Mesenchymal stem cell (in vitro differentiated cells and primary cell): Measurements from ENCODE around the gene RWDD3.

Source experiments
- DNase-seq: peaks from one replicate; pipeline ENCODE4 v3.0.0-alpha.2; 2013
- H2AFZ ChIP-seq: one replicate; pipeline ENCODE4 v1.6.1; 2013; ENCODE audit warnings: low read depth, mild to moderate bottlenecking, control low read depth, inconsistent platforms, low read length, moderate library complexity
- H2AK5ac ChIP-seq: 2 replicates; pipeline ENCODE4 v1.6.1; 2013; ENCODE audit warnings: low read length, moderate library complexity, mild to moderate bottlenecking, inconsistent platforms; ENCODE audit not compliant: severe bottlenecking
- H2BK120ac ChIP-seq: one replicate; pipeline ENCODE4 v1.6.1; 2013; ENCODE audit warnings: low read depth, mild to moderate bottlenecking, inconsistent platforms, low read length, moderate library complexity
- H2BK12ac ChIP-seq, 2 experiments: one replicate each; pipeline ENCODE4 v1.6.1; 2013; ENCODE audit warnings: inconsistent platforms in 2 of 2, low read length in 2 of 2, mild to moderate bottlenecking in 2 of 2, moderate library complexity in 2 of 2, control low read depth in 1 of 2
- H2BK15ac ChIP-seq: one replicate; pipeline ENCODE4 v1.6.1; 2013; ENCODE audit warnings: mild to moderate bottlenecking, low read depth, inconsistent platforms; ENCODE audit not compliant: poor library complexity, severe bottlenecking
- H2BK5ac ChIP-seq: 2 replicates; pipeline ENCODE4 v1.6.1; 2013; ENCODE audit warnings: low read depth, mild to moderate bottlenecking, low read length, control low read depth, inconsistent platforms; ENCODE audit not compliant: poor library complexity, severe bottlenecking
- H3K14ac ChIP-seq, 2 experiments: one replicate each; pipeline ENCODE4 v1.6.1; 2013; ENCODE audit warnings: inconsistent platforms in 2 of 2, low read length in 2 of 2, control low read depth in 1 of 2, mild to moderate bottlenecking in 1 of 2, moderate library complexity in 1 of 2
- H3K18ac ChIP-seq, 2 experiments: one replicate each; pipeline ENCODE4 v1.6.1; 2013; ENCODE audit warnings: inconsistent platforms in 2 of 2, low read length in 2 of 2, control low read depth in 1 of 2, low read depth in 1 of 2, mild to moderate bottlenecking in 1 of 2
- H3K23ac ChIP-seq, 2 experiments: one replicate each; pipeline ENCODE4 v1.6.1; 2013; ENCODE audit warnings: inconsistent platforms in 2 of 2, low read length in 2 of 2, mild to moderate bottlenecking in 2 of 2, moderate library complexity in 2 of 2, control low read depth in 1 of 2
- H3K27ac ChIP-seq: 2 replicates; pipeline ENCODE4 v1.5.1; 2013; ENCODE audit warnings: mild to moderate bottlenecking, moderate library complexity, low read length, control low read depth, inconsistent platforms; ENCODE audit not compliant: poor library complexity, severe bottlenecking
- H3K27me3 ChIP-seq, 2 experiments: 2 replicates each; pipeline versions ENCODE4 v1.6.1 to v1.7.0; 2013; ENCODE audit warnings: low read length in 2 of 2, mild to moderate bottlenecking in 2 of 2, moderate library complexity in 2 of 2, control low read depth in 1 of 2, inconsistent platforms in 1 of 2; ENCODE audit not compliant: control insufficient read depth in 1 of 2, insufficient read depth in 1 of 2
- H3K36me3 ChIP-seq, 2 experiments: 2 replicates each; pipeline versions ENCODE4 v1.6.1 to v1.7.0; 2013; ENCODE audit warnings: low read length in 2 of 2, control low read depth in 1 of 2, inconsistent platforms in 1 of 2, low read depth in 1 of 2, mild to moderate bottlenecking in 1 of 2; ENCODE audit not compliant: insufficient read depth in 2 of 2, control insufficient read depth in 1 of 2
- H3K4ac ChIP-seq, 2 experiments: one replicate each; pipeline ENCODE4 v1.6.1; 2013; ENCODE audit warnings: inconsistent platforms in 2 of 2, low read length in 2 of 2, mild to moderate bottlenecking in 2 of 2, moderate library complexity in 2 of 2, control low read depth in 1 of 2, low read depth in 1 of 2
- H3K4me1 ChIP-seq: 2 replicates; pipeline ENCODE4 v1.6.1; 2013; ENCODE audit warnings: low read depth, low read length, control low read depth; ENCODE audit not compliant: control insufficient read depth, insufficient read depth
- H3K4me2 ChIP-seq: 2 replicates; pipeline ENCODE4 v1.6.1; 2013; ENCODE audit warnings: low read length, mild to moderate bottlenecking, inconsistent platforms; ENCODE audit not compliant: poor library complexity, severe bottlenecking
- H3K4me3 ChIP-seq, 2 experiments: 2 replicates each; pipeline versions ENCODE4 v1.5.1 to v1.7.0; 2013; ENCODE audit warnings: low read length in 2 of 2, mild to moderate bottlenecking in 2 of 2, control low read depth in 1 of 2, low read depth in 1 of 2; ENCODE audit not compliant: insufficient read depth in 1 of 2
- H3K79me1 ChIP-seq: replicated peaks from 2 replicates; pipeline ENCODE4 v1.6.1; 2013; ENCODE audit warnings: mild to moderate bottlenecking, control low read depth, low read length, inconsistent platforms; ENCODE audit not compliant: poor library complexity, severe bottlenecking
- H3K9ac ChIP-seq: 2 replicates; pipeline ENCODE4 v1.7.0; 2013; ENCODE audit warnings: mild to moderate bottlenecking, low read length, moderate library complexity
- H3K9me3 ChIP-seq: 2 replicates; pipeline ENCODE4 v1.7.0; 2013; ENCODE audit warnings: mild to moderate bottlenecking, low read length; ENCODE audit not compliant: control insufficient read depth
- H4K8ac ChIP-seq: one replicate; pipeline ENCODE4 v1.6.1; 2013; ENCODE audit warnings: inconsistent platforms, mild to moderate bottlenecking, low read length, moderate library complexity
- H4K91ac ChIP-seq: one replicate; pipeline ENCODE4 v1.6.1; 2013; ENCODE audit warnings: mild to moderate bottlenecking, low read length, inconsistent platforms
- WGBS: methylation state at CpG from one replicate; pipeline ENCODE4 v1.1.7; 2013; ENCODE audit warnings: mixed read lengths; 5-methylcytosine and 5-hydroxymethylcytosine counted together

The RWDD3 gene

GRCh38 chr1:95206514-95206913, 27.5 kb upstream of the RWDD3 start:
- Histone ChIP-seq H4K91ac (no peak overlapping the region), H3K4me3 (no peak overlapping the region), H2AK5ac (no peak overlapping the region), H2AFZ (no peak overlapping the region), H2BK120ac (no peak overlapping the region), H3K9me3 (no peaks in the 10 kb centered on the region), H3K23ac (no peak overlapping the region), H3K4ac (no peak overlapping the region), H4K8ac (no peak overlapping the region), H2BK12ac (no peak overlapping the region), H3K4me2 (no peak overlapping the region), H3K18ac (no peak overlapping the region), H2BK5ac (no peak overlapping the region), H3K36me3 (no peaks in the 10 kb centered on the region), H3K79me1 (no peaks in the 10 kb centered on the region), H3K27ac (no peak overlapping the region), H3K14ac (no peak overlapping the region), H3K9ac (no peak overlapping the region), H3K27me3 (no peaks in the 10 kb centered on the region), H2BK15ac (no peak overlapping the region), H3K4me1 (no peaks in the 10 kb centered on the region)
- no peak for DNase-seq
- WGBS, result no CpG with 5 or more reads among the region's 2 CpGs

- Histone ChIP-seq H3K27me3 (no peaks in the 10 kb centered on the region), H3K4ac (no peak overlapping the region), H3K23ac (no peak overlapping the region), H3K9ac (no peak overlapping the region), H2BK15ac (no peak overlapping the region), H3K4me2 (no peak overlapping the region), H2AFZ (no peak overlapping the region), H2AK5ac (no peak overlapping the region), H3K9me3 (no peaks in the 10 kb centered on the region), H2BK120ac (no peak overlapping the region), H4K8ac (no peak overlapping the region), H2BK12ac (no peak overlapping the region), H3K4me3 (no peak overlapping the region), H3K27ac (no peak overlapping the region), H3K14ac (no peak overlapping the region), H3K79me1 (no peaks in the 10 kb centered on the region), H2BK5ac (no peak overlapping the region), H3K4me1 (no peaks in the 10 kb centered on the region), H3K36me3 (no peaks in the 10 kb centered on the region), H3K18ac (no peak overlapping the region), H4K91ac (no peak overlapping the region)
- DNase-seq, result no peak
- WGBS, result 78% methylated on average over 6 of the region's 6 CpGs
Measured at GRCh38 chr1:95207223-95207935, 26.6 kb upstream of the RWDD3 start.

GRCh38 chr1:95208876-95209275, 25.1 kb upstream of the RWDD3 start:
- Histone ChIP-seq H4K8ac (no peak overlapping the region), H3K14ac (no peak overlapping the region), H3K27me3 (no peaks in the 10 kb centered on the region), H4K91ac (no peak overlapping the region), H3K4ac (no peak overlapping the region), H2BK5ac (no peak overlapping the region), H2BK12ac (no peak overlapping the region), H3K9ac (no peak overlapping the region), H3K18ac (no peak overlapping the region), H2AK5ac (no peak overlapping the region), H3K4me2 (no peak overlapping the region), H3K23ac (no peak overlapping the region), H2AFZ (no peak overlapping the region), H3K4me3 (no peak overlapping the region), H3K9me3 (no peaks in the 10 kb centered on the region), H3K36me3 (no peaks in the 10 kb centered on the region), H2BK15ac (no peak overlapping the region), H3K4me1 (no peaks in the 10 kb centered on the region), H3K79me1 (no peaks in the 10 kb centered on the region), H3K27ac (no peak overlapping the region), H2BK120ac (no peak overlapping the region)
- no peak for DNase-seq
- 90% methylated on average over 2 of the region's 3 CpGs for WGBS

GRCh38 chr1:95209291-95209690, 24.7 kb upstream of the RWDD3 start:
- H3K4me3 ChIP-seq, result no peak overlapping the region
- H3K9ac ChIP-seq, result no peak overlapping the region
- no peak overlapping the region for H2AFZ ChIP-seq
- H2BK12ac ChIP-seq, result no peak overlapping the region
- no peaks in the 10 kb centered on the region for H3K4me1 ChIP-seq
- no peak overlapping the region for H2BK15ac ChIP-seq
- no peak overlapping the region for H3K14ac ChIP-seq
- no peaks in the 10 kb centered on the region for H3K36me3 ChIP-seq
- no peak overlapping the region for H3K23ac ChIP-seq
- no peak for DNase-seq
- H3K27me3 ChIP-seq, result no peaks in the 10 kb centered on the region
- no peak overlapping the region for H4K91ac ChIP-seq
- no peak overlapping the region for H4K8ac ChIP-seq
- H3K4me2 ChIP-seq, result no peak overlapping the region
- H3K18ac ChIP-seq, result no peak overlapping the region
- H2BK120ac ChIP-seq, result no peak overlapping the region
- H3K4ac ChIP-seq, result no peak overlapping the region
- no peak overlapping the region for H3K27ac ChIP-seq
- H2BK5ac ChIP-seq, result no peak overlapping the region
- no peaks in the 10 kb centered on the region for H3K79me1 ChIP-seq
- no peak overlapping the region for H2AK5ac ChIP-seq
- no peaks in the 10 kb centered on the region for H3K9me3 ChIP-seq
